Neural cell (in vitro differentiated cells): ENCODE measurements around the gene PLPP3.

ENCODE experiments used
- CTCF ChIP-seq: fragments of 450-650 bp; IDR thresholded peaks from 2 replicates; pipeline ENCODE4 v1.5.1; 2014; ENCODE audit warnings: antibody characterized with exemption, mild to moderate bottlenecking, moderate library complexity; ENCODE audit not compliant: poor library complexity, severe bottlenecking
- EZH2 ChIP-seq: fragments of 200-600, 300-800 bp; shearing (Covaris generic), sonication (generic); IDR thresholded peaks from 2 replicates; pipeline ENCODE4 v1.6.1; 2014; ENCODE audit warnings: antibody characterized with exemption, low read length, borderline replicate concordance, mild to moderate bottlenecking; ENCODE audit not compliant: insufficient read depth, poor library complexity, severe bottlenecking
- MXI1 ChIP-seq: fragments of 450-650 bp; conservative IDR thresholded peaks from 2 replicates; pipeline ENCODE4 v1.6.1; 2014; ENCODE audit warnings: antibody characterized with exemption, mild to moderate bottlenecking; ENCODE audit not compliant: poor library complexity, severe bottlenecking
- POLR2AphosphoS5 ChIP-seq: IDR thresholded peaks from 2 replicates; pipeline ENCODE4 v1.6.1; 2012
- RAD21 ChIP-seq: fragments of 450-650 bp; conservative IDR thresholded peaks from 2 replicates; pipeline ENCODE4 v1.6.1; 2014; ENCODE audit warnings: antibody characterized with exemption, mild to moderate bottlenecking, moderate library complexity
- SMC3 ChIP-seq: fragments of 450-650 bp; conservative IDR thresholded peaks from 2 replicates; pipeline ENCODE4 v1.6.1; 2014; ENCODE audit warnings: antibody characterized with exemption, mild to moderate bottlenecking, moderate library complexity; ENCODE audit not compliant: poor library complexity
- TF ChIP-seq, protein P1 (sequence below): IDR thresholded peaks from 2 replicates; pipeline ENCODE4 v1.6.1; 2012; ENCODE audit warnings: borderline replicate concordance

- TF ChIP-seq POLR2AphosphoS5 (no peak), CTCF (no peak), RAD21 (no peak), EZH2 (no peak), SMC3 (no peak), MXI1 (no peak)
- TF ChIP-seq, protein P1, sequence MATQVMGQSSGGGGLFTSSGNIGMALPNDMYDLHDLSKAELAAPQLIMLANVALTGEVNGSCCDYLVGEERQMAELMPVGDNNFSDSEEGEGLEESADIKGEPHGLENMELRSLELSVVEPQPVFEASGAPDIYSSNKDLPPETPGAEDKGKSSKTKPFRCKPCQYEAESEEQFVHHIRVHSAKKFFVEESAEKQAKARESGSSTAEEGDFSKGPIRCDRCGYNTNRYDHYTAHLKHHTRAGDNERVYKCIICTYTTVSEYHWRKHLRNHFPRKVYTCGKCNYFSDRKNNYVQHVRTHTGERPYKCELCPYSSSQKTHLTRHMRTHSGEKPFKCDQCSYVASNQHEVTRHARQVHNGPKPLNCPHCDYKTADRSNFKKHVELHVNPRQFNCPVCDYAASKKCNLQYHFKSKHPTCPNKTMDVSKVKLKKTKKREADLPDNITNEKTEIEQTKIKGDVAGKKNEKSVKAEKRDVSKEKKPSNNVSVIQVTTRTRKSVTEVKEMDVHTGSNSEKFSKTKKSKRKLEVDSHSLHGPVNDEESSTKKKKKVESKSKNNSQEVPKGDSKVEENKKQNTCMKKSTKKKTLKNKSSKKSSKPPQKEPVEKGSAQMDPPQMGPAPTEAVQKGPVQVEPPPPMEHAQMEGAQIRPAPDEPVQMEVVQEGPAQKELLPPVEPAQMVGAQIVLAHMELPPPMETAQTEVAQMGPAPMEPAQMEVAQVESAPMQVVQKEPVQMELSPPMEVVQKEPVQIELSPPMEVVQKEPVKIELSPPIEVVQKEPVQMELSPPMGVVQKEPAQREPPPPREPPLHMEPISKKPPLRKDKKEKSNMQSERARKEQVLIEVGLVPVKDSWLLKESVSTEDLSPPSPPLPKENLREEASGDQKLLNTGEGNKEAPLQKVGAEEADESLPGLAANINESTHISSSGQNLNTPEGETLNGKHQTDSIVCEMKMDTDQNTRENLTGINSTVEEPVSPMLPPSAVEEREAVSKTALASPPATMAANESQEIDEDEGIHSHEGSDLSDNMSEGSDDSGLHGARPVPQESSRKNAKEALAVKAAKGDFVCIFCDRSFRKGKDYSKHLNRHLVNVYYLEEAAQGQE = no peak
These were observed 122.8 kb downstream of the PLPP3 start for GRCh38 chr1:56456435-56457101.
